ES-I3 (cell line): ENCODE data around the gene MORN2.

Experiments
- H3K36me3 ChIP-seq: 2 replicates; pipeline ENCODE4 v1.6.1; 2013; ENCODE audit warnings: mild to moderate bottlenecking, low read length, control low read depth, moderate library complexity; ENCODE audit not compliant: insufficient read depth
- H3K4me1 ChIP-seq: 2 replicates; pipeline ENCODE4 v1.6.1; 2013; ENCODE audit warnings: mild to moderate bottlenecking, control low read depth, low read length; ENCODE audit not compliant: insufficient read depth
- H3K9ac ChIP-seq: 2 replicates; pipeline ENCODE4 v1.6.1; 2013; ENCODE audit warnings: low read depth, mild to moderate bottlenecking, low read length, moderate library complexity
- H3K9me3 ChIP-seq: 2 replicates; pipeline ENCODE4 v1.6.1; 2013; ENCODE audit warnings: mild to moderate bottlenecking, low read length, moderate library complexity; ENCODE audit not compliant: control insufficient read depth, insufficient read depth

The MORN2 gene

GRCh38 chr2:38871432-38871831, 4.3 kb upstream of the MORN2 start:
- no peaks in the 10 kb centered on the region for H3K4me1 ChIP-seq
- no peaks in the 10 kb centered on the region; the same call in 1 of the 2 replicates for H3K36me3 ChIP-seq
- no peaks in the 10 kb centered on the region for H3K9me3 ChIP-seq
- no peak overlapping the region for H3K9ac ChIP-seq

DNA sequence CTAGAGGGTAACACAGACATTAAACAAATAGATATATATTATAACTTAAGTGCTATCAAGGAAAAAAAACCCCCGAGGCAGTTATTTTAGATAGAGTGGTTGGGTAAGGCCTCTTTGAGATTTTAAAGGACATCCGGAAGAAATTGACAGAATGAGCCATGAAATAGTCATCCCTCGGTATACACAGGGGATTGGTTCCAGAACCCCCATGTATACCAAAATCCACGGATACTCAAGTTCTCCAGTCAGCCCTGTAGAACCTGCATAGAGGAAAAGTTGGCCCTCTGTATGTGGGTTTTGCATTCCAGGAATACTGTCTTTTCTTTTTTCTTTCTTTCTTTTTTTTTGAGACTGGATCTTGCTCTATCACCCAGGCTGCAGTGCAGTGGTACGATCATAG, 2.0 kb upstream of the MORN2 start:
- Histone ChIP-seq H3K36me3 (no peaks in the 10 kb centered on the region), H3K4me1 (no peaks in the 10 kb centered on the region), H3K9me3 (no peaks in the 10 kb centered on the region), H3K9ac (no peak overlapping the region)

- Histone ChIP-seq H3K9me3 (no peaks in the 10 kb centered on the region), H3K9ac (peak overlapping the region; percentile 87), H3K4me1 (no peaks in the 10 kb centered on the region), H3K36me3 (no peaks in the 10 kb centered on the region)
Measured at GRCh38 chr2:38875227-38875575, 575 bp upstream of the MORN2 start.

DNA sequence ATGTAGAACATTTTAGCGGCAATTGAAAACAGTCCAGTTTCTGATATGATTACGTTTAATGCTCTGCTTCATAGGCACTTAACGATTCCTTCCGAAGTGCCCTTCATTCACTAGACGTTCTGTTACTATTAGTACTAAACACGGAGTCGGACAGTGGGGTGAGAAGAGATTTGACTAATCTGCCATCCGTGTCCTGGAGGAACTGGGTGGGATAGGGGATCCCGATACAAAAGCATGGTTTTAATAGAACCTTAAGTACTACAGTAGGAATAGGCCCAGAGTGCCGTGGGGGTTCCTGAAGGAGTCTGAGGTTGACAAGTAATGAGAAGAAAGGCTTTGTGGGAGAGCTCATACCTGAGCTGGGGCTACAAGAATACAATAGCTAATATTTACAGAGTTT, 631 bp downstream of the MORN2 start:
- peak overlapping the region; percentile 87; the same call in 1 of the 2 replicates for H3K9ac ChIP-seq
- no peaks in the 10 kb centered on the region for H3K4me1 ChIP-seq
- H3K36me3 ChIP-seq: no peaks in the 10 kb centered on the region
- no peaks in the 10 kb centered on the region for H3K9me3 ChIP-seq

GRCh38 chr2:38886063-38886462, 10.3 kb downstream of the MORN2 start:
- H3K36me3 ChIP-seq: no peaks in the 10 kb centered on the region
- no peaks in the 10 kb centered on the region for H3K4me1 ChIP-seq
- H3K9me3 ChIP-seq: no peaks in the 10 kb centered on the region
- no peak overlapping the region for H3K9ac ChIP-seq

DNA sequence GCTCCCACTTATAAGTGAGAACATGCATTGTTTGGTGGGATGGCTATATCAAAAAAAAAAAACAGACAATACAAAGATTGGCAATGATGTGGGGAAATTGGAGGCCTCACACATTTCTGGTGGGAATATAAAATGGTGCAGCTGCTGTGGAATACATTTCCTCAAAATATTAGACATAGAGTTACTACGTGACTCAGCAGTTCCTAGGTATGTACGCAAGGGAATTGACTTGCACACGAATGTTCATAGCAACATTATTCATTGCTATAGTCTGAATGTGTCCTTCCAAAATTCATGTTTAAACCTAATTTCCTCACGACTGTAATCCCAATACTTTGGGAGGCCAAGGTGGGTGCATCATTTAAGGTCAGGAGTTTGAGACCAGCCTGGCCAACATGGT, 11.6 kb downstream of the MORN2 start:
- Histone ChIP-seq H3K9me3 (no peaks in the 10 kb centered on the region), H3K36me3 (no peaks in the 10 kb centered on the region), H3K4me1 (no peaks in the 10 kb centered on the region), H3K9ac (no peak overlapping the region)

DNA sequence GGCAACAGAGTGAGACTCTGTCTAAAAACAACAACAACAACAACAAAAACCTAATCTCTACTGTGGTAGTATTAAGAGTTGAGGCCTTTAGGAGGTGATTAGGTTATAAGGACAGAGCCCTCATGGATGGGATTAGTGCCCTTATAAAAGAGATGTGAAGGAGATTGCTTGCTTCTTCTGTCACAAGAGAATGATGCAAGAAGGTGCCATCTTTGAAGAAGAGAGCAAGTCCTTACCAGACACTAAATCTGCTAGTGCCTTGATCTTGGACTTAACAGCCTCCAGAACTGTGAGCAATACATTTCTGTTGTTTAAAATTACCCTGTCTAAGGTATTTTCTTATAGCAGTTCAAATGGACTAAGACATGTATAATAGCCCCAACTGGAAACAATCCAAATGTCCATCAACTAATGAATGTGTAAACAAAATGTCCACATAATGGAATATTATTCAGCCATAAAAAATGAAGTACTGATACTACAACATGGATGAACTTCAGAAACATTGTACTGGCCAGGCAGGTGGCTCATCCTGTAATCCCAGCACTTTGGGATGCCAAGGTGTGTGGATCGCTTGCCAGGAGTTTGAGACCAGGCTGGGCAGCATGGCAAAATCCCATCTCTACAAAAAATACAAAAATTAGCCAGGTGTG, 12.3 kb downstream of the MORN2 start:
- H3K4me1 ChIP-seq: no peaks in the 10 kb centered on the region
- no peaks in the 10 kb centered on the region for H3K9me3 ChIP-seq
- H3K9ac ChIP-seq: no peak overlapping the region
- H3K36me3 ChIP-seq: no peaks in the 10 kb centered on the region

DNA sequence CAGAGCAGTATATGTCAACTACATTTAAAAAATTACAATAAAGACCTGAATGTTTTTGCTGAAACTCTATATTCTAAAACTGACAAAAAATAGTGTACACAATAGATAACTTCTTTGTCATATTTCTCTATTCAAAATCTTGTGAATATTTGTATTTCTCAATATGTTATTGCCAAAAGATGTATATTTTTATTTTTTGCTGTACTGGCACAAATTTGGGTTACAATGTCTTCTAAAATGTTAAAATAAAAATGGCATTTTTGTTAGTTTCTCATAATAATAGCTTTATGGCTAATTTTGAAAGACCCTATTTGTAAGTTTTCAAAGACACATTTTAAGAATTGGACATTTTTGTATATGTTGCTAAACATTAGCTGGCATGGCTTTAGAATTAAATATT, 13.3 kb downstream of the MORN2 start:
- no peaks in the 10 kb centered on the region for H3K4me1 ChIP-seq
- no peaks in the 10 kb centered on the region for H3K9me3 ChIP-seq
- H3K9ac ChIP-seq: no peak overlapping the region
- no peaks in the 10 kb centered on the region for H3K36me3 ChIP-seq

DNA sequence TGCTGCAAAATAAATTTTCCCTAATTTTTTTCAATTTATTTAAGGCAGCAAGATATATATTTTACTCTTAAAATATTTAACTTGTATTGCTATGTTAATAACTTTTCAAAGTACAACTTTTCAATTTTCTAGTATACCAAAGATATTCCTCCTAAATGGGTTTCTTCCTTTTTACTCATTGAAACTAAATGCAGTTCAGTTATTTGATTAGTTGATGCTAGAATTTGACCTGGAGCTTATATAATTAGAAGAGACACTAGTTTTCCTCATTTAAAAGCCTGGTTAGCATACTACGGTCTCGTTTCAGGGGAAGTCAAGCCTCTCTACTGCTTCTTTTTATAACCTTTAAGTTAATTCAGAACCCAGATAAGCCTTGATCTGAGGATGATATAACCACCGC, 13.8 kb downstream of the MORN2 start, which contains the start of gene ARHGEF33:
TSS of gene ARHGEF33 (plus strand) at position 301 of the 400 bp plus-strand sequence. CDS start 29,573 bp downstream, outside the sequence.
- Histone ChIP-seq H3K9ac (no peak within 1 kb of the TSS), H3K36me3 (no peaks in the 10 kb centered on the region), H3K4me1 (no peaks in the 10 kb centered on the region), H3K9me3 (no peaks in the 10 kb centered on the region)

DNA sequence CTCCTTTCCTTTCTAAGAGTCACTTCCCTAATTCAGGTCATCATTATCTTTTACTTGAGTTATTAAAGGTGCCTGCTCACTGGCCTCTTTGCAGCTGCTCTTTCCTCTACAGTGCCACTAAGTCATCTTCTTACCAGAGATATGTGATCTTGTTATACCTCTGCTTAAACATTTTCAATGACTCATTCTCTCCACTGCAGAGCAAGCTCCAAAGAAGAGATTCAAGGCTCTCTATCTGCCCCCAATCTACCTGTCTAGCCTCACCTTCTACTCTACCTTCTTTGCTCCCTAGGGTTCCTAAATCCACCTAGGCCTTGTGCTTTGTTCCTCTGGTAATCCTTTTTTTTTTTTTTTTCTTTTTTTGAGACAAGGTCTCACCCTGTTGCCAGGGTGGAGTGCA, 17.0 kb downstream of the MORN2 start:
- Histone ChIP-seq H3K9ac (no peak overlapping the region), H3K4me1 (no peaks in the 10 kb centered on the region), H3K36me3 (no peaks in the 10 kb centered on the region), H3K9me3 (no peaks in the 10 kb centered on the region)

DNA sequence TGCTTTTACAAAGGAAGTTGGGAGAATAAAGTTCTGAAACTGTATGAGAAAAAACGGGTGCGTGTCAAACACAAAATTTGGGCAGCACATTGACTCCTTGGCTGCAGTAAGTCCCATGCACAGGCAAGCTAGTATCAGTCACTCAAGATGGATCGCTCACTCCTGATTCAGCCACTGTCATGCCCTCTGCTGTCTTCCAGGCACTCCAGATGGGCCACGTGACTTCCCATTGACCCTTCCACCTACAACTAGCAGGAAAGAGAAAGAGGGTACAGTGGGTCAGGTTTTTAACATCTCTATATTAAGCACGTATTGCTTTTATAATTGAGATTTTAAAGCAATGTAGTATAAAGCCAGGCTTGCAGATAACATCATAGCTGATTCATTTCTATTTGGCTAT, 22.5 kb downstream of the MORN2 start:
- H3K9me3 ChIP-seq: no peaks in the 10 kb centered on the region
- H3K4me1 ChIP-seq: no peaks in the 10 kb centered on the region
- no peak overlapping the region for H3K9ac ChIP-seq
- no peaks in the 10 kb centered on the region for H3K36me3 ChIP-seq

GRCh38 chr2:38900726-38901125, 24.9 kb downstream of the MORN2 start:
- Histone ChIP-seq H3K4me1 (no peaks in the 10 kb centered on the region), H3K9me3 (no peaks in the 10 kb centered on the region)

GRCh38 chr2:38905251-38905650, 29.5 kb downstream of the MORN2 start:
- Histone ChIP-seq H3K4me1 (no peaks in the 10 kb centered on the region), H3K9me3 (no peaks in the 10 kb centered on the region), H3K36me3 (no peaks in the 10 kb centered on the region), H3K9ac (no peak overlapping the region)

More at GRCh38 chr2:38900726-38901125, 24.9 kb downstream of the MORN2 start:
- Histone ChIP-seq H3K9ac (no peak overlapping the region), H3K36me3 (no peaks in the 10 kb centered on the region)

DNA sequence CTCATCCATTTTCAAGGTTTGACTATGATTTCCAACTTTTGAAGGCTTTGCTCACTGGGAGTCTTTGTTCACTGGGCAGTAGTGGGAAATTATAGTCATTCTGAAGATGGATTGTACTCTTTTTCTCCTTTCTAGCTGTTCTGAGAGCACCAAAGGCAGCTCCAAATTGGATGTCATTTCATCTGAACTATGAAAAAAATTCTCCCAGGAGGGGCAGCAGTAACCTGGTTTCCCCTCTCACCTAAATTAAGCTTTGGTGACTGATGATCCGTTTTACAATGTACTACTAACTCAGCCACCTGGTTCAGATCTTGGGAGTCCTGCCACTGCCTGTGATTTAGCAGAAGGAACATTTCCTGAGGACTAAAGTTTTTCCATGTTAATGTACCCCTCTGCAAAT, 31.5 kb downstream of the MORN2 start:
- Histone ChIP-seq H3K36me3 (no peaks in the 10 kb centered on the region), H3K9ac (no peak overlapping the region), H3K4me1 (no peaks in the 10 kb centered on the region), H3K9me3 (no peaks in the 10 kb centered on the region)

- H3K4me1 ChIP-seq: no peaks in the 10 kb centered on the region
Measured at GRCh38 chr2:38907743-38908562, 32.2 kb downstream of the MORN2 start.

More at GRCh38 chr2:38907743-38908562, 32.2 kb downstream of the MORN2 start:
- no peaks in the 10 kb centered on the region for H3K36me3 ChIP-seq
- no peaks in the 10 kb centered on the region for H3K9me3 ChIP-seq
- no peak overlapping the region for H3K9ac ChIP-seq
